Endothelial cell of umbilical vein (primary cell): Measurements from ENCODE around the gene RASD1. TPM values are rescaled to one million over a fixed set of nuclear protein-coding genes. Genes with fewer than 3 reads are reported as not detected.

ENCODE experiments used
- BruUV-seq: library from RNA; stranded (reverse); fragments of 400-500 nt; replicated peaks from 2 replicates; lab custom pipeline; 2021; lab: Mats Ljungman, UMichigan
- CTCF ChIA-PET: fragments of 300-600, 350-600 bp; sonication (Branson Sonifier 250); formaldehyde crosslinking; loops from one replicate; lab custom pipeline; 2021; ENCODE audit warnings: antibody characterized with exemption, inconsistent platforms; lab: Charles Lee
- POLR2A ChIA-PET: fragments of 300-600, 350-600 bp; sonication (Branson Sonifier 250); formaldehyde crosslinking; loops from one replicate; lab custom pipeline; 2021; ENCODE audit warnings: antibody characterized with exemption, inconsistent platforms; lab: Charles Lee
- DNase-seq: peaks from one replicate; pipeline ENCODE4 v3.0.0-alpha.2; 2011; ENCODE audit warnings: low read depth, low spot score
- FAIRE-seq: peaks from 2 replicates; lab custom pipeline; 2011; peaks lifted over from hg19 to GRCh38; lab: Jason Lieb, UNC
- H2AFZ ChIP-seq: 2 replicates; pipeline ENCODE4 v1.6.0; 2012; ENCODE audit warnings: low read depth, low read length, control low read depth, inconsistent platforms
- H3K27ac ChIP-seq: 2 replicates; pipeline ENCODE4 v1.5.1; 2011; ENCODE audit warnings: low read depth, mild to moderate bottlenecking, control low read depth, low read length, moderate library complexity; ENCODE audit not compliant: insufficient read depth
- H3K27me3 ChIP-seq, 2 experiments: 2 replicates each; pipeline versions ENCODE4 v1.6.0 to v1.6.1; 2011; ENCODE audit warnings: low read length in 2 of 2, mixed read lengths in 1 of 2; ENCODE audit not compliant: control insufficient read depth in 2 of 2, insufficient read depth in 2 of 2
- H3K36me3 ChIP-seq, 2 experiments: 2 replicates in 1 of 2; 3 replicates in 1 of 2; pipeline ENCODE4 v1.5.1; 2011; ENCODE audit warnings: low read length in 2 of 2, mild to moderate bottlenecking in 1 of 2, moderate library complexity in 1 of 2; ENCODE audit not compliant: control insufficient read depth in 2 of 2, insufficient read depth in 2 of 2; ENCODE audit errors: extremely low read depth in 1 of 2
- H3K4me1 ChIP-seq: 3 replicates; pipeline ENCODE4 v1.5.1; 2011; ENCODE audit warnings: mild to moderate bottlenecking, low read length; ENCODE audit not compliant: control insufficient read depth, insufficient read depth; ENCODE audit errors: extremely low read depth
- H3K4me2 ChIP-seq: 2 replicates; pipeline ENCODE4 v1.6.1; 2011; ENCODE audit warnings: low read length, control low read depth, mixed read lengths; ENCODE audit not compliant: insufficient read depth
- H3K4me3 ChIP-seq, 3 experiments: fragments of 200-600 bp in 1 of 3; sonication (generic), shearing (Covaris generic) in 1 of 3; replicated peaks in 1 of 3; 2 replicates each; pipeline ENCODE4 v1.5.1; 2011 to 2016; ENCODE audit warnings: control low read depth in 3 of 3, low read length in 3 of 3, mild to moderate bottlenecking in 2 of 3, inconsistent platforms in 1 of 3, low read depth in 1 of 3, moderate library complexity in 1 of 3; ENCODE audit not compliant: insufficient read depth in 1 of 3
- H3K79me2 ChIP-seq: 2 replicates; pipeline ENCODE4 v1.6.0; 2012; ENCODE audit warnings: low read length, inconsistent platforms; ENCODE audit not compliant: control insufficient read depth, insufficient read depth
- H3K9ac ChIP-seq: replicated peaks from 2 replicates; pipeline ENCODE3; 2011; ENCODE audit warnings: low read length, control low read depth; ENCODE audit not compliant: insufficient read depth; ENCODE audit errors: extremely low read depth
- H3K9me1 ChIP-seq: replicated peaks from 3 replicates; pipeline ENCODE4 v1.6.0; 2011; ENCODE audit warnings: mild to moderate bottlenecking, low read length; ENCODE audit not compliant: control insufficient read depth, insufficient read depth; ENCODE audit errors: extremely low read depth
- H3K9me3 ChIP-seq: replicated peaks from 2 replicates; pipeline ENCODE4 v1.5.1; 2012; ENCODE audit warnings: low read length, inconsistent platforms; ENCODE audit not compliant: control insufficient read depth, insufficient read depth
- H4K20me1 ChIP-seq: replicated peaks from 2 replicates; pipeline ENCODE3; 2011; ENCODE audit warnings: mild to moderate bottlenecking, low read length; ENCODE audit not compliant: control insufficient read depth, insufficient read depth; ENCODE audit errors: extremely low read depth
- EZH2 ChIP-seq: IDR thresholded peaks from 2 replicates; pipeline ENCODE4 v1.6.1; 2012; ENCODE audit warnings: borderline replicate concordance, low read depth, mild to moderate bottlenecking, moderate library complexity, low read length, inconsistent platforms; ENCODE audit not compliant: severe bottlenecking
- FOS ChIP-seq: IDR thresholded peaks from 2 replicates; pipeline ENCODE4 v1.6.1; 2011; ENCODE audit warnings: mild to moderate bottlenecking, low read length, moderate library complexity, borderline replicate concordance; ENCODE audit not compliant: insufficient read depth
- GATA2 ChIP-seq: IDR thresholded peaks from 2 replicates; pipeline ENCODE4 v1.7.0; 2011; ENCODE audit warnings: low read depth, mild to moderate bottlenecking, moderate library complexity, mixed read lengths, low read length; ENCODE audit not compliant: insufficient read length, insufficient read depth
- JUN ChIP-seq: IDR thresholded peaks from 2 replicates; pipeline ENCODE4 v1.6.1; 2011; ENCODE audit warnings: borderline replicate concordance, low read depth; ENCODE audit not compliant: insufficient read length, insufficient read depth
- MYC ChIP-seq: IDR thresholded peaks from one replicate; pipeline ENCODE4 v1.6.1; 2011; ENCODE audit warnings: mild to moderate bottlenecking, low read depth, low read length
- POLR2A ChIP-seq: IDR thresholded peaks from 2 replicates; pipeline ENCODE4 v1.6.1; 2012; ENCODE audit warnings: low read depth, mild to moderate bottlenecking, control low read depth, low read length
- POLR2AphosphoS5 ChIP-seq: IDR thresholded peaks from 2 replicates; pipeline ENCODE4 v1.6.1; 2012; ENCODE audit warnings: low read depth, mild to moderate bottlenecking, control low read depth, low read length, moderate library complexity; ENCODE audit not compliant: insufficient read depth
- dilution Hi-C: fragments of 300-500 bp; cut with MboI; formaldehyde crosslinking; loops from one replicate; pipeline ENCODE4 v1.15.0; 2019; ENCODE audit warnings: low sequenced_read_pairs; ENCODE audit not compliant: extremely low pct_ligation_motif_present
- intact Hi-C: fragments of 100-400 bp; cut with micrococcal nuclease; formaldehyde crosslinking; loops from one replicate; pipeline ENCODE4 v1.10.0; 2022
- polyA plus RNA-seq, 4 experiments: library from polyadenylated mRNA; depleted of rRNA in 3 of 4; stranded (reverse) in 3 of 4; unstranded in 1 of 4; fragments of >200 nt; gene quantifications; 2 replicates each; pipeline versions ENCODE4 v1.2.1 to v1.2.3, GENCODE V29; 2011 to 2012; ENCODE audit warnings: missing spikeins in 1 of 4
- total RNA-seq: library from RNA; stranded (reverse); gene quantifications from 2 replicates; pipeline ENCODE4 v1.2.3, GENCODE V29; 2021
- TF ChIP-seq, protein P1 (sequence below): IDR thresholded peaks from 2 replicates; pipeline ENCODE4 v1.6.1; 2011; ENCODE audit not compliant: insufficient read depth, insufficient read length
- TF ChIP-seq, protein P2 (sequence below), 2 donors: IDR thresholded peaks; 1 replicate in 1 of 2; 2 replicates in 1 of 2; pipeline ENCODE4 v1.5.1; 2011; ENCODE audit warnings: low read length in 2 of 2, mild to moderate bottlenecking in 2 of 2, moderate library complexity in 2 of 2, control low read depth in 1 of 2, inconsistent platforms in 1 of 2, low read depth in 1 of 2; ENCODE audit not compliant: insufficient read depth in 1 of 2; ENCODE audit errors: extremely low read depth in 1 of 2

RASD1 gene
- total and polyA plus RNA-seq, 2 donors (not counting 3 experiments of a cell fraction or from before 2014, with no cell fraction given): 4.2 to 15.7 TPM

- no peaks in the 10 kb centered on the region for H3K9me3 ChIP-seq
- intact Hi-C loops (no loop called here), dilution Hi-C loops (loop anchor here (10.0 kb wide), 1 partner anchor 89 kb away; no protein-coding TSS in a partner anchor)
- H3K36me3 ChIP-seq: no peaks in the 10 kb centered on the region
- H3K4me3 ChIP-seq: no peak overlapping the region
- FAIRE-seq (no peak), DNase-seq (no peak)
- no peak overlapping the region for H3K9ac ChIP-seq
- no peaks in the 10 kb centered on the region for H3K9me1 ChIP-seq
- no peak for TF ChIP-seq POLR2A
- no peak for TF ChIP-seq MYC
- TF ChIP-seq, protein P1, sequence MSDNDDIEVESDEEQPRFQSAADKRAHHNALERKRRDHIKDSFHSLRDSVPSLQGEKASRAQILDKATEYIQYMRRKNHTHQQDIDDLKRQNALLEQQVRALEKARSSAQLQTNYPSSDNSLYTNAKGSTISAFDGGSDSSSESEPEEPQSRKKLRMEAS: no peak
- TF ChIP-seq JUN: no peak
- no peak for TF ChIP-seq FOS
- TF ChIP-seq EZH2: no peak
- TF ChIP-seq, protein P2, sequence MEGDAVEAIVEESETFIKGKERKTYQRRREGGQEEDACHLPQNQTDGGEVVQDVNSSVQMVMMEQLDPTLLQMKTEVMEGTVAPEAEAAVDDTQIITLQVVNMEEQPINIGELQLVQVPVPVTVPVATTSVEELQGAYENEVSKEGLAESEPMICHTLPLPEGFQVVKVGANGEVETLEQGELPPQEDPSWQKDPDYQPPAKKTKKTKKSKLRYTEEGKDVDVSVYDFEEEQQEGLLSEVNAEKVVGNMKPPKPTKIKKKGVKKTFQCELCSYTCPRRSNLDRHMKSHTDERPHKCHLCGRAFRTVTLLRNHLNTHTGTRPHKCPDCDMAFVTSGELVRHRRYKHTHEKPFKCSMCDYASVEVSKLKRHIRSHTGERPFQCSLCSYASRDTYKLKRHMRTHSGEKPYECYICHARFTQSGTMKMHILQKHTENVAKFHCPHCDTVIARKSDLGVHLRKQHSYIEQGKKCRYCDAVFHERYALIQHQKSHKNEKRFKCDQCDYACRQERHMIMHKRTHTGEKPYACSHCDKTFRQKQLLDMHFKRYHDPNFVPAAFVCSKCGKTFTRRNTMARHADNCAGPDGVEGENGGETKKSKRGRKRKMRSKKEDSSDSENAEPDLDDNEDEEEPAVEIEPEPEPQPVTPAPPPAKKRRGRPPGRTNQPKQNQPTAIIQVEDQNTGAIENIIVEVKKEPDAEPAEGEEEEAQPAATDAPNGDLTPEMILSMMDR (IDR thresholded peaks at IDR 0.05; ENCODE audit: extremely low read depth in 1 of 2, insufficient read depth in 1 of 2, low read depth in 1 of 2, low read length in 2 of 2): no peak
- no peak for TF ChIP-seq POLR2AphosphoS5
- TF ChIP-seq GATA2: no peak
- H3K79me2 ChIP-seq: no peaks in the 10 kb centered on the region
- H2AFZ ChIP-seq: no peak overlapping the region
- no peaks in the 10 kb centered on the region for H4K20me1 ChIP-seq
- no peaks in the 10 kb centered on the region for H3K4me1 ChIP-seq
- ChIA-PET POLR2A (no interaction called here), CTCF (no interaction called here)
- no peak overlapping the region for H3K4me2 ChIP-seq
- no peak overlapping the region for H3K27ac ChIP-seq
- peaks cover 24 to 33% of the 10 kb centered on the region in 2 experiments for H3K27me3 ChIP-seq
- no TSS peak for BruUV-seq
These were observed 32.4 kb downstream of the RASD1 start for GRCh38 chr17:17463821-17464220.
